ENCODE measurements around the gene RNASEH2C.
A peak's percentile ranks its signal among the peaks of the same experiment; 100 is the strongest.
"Not testable (repeated sequence)": the region's sequence is repeated elsewhere in the genome, so short reads cannot be mapped to it uniquely, and the experiment has no call there.

Gene RNASEH2C

GRCh38 chr11:65735111-65735510 is 14.5 kb upstream of the RNASEH2C start:
- DNase-seq; ATAC-seq; H3K36me3 Mint-ChIP-seq (ENCODE audit: low read depth); H3K27ac Mint-ChIP-seq; H3K4me3 Mint-ChIP-seq; H3K4me1 Mint-ChIP-seq: not testable (repeated sequence)
- peaks cover 13% of the 10 kb centered on the region for H3K9me3 Mint-ChIP-seq
- H3K27me3 Mint-ChIP-seq: peaks cover 27% of the 10 kb centered on the region

- DNase-seq (no peak), ATAC-seq (no peak)
- Mint-ChIP-seq H3K4me1 (no peaks in the 10 kb centered on the region), H3K36me3 (ENCODE audit: low read depth) (no peaks in the 10 kb centered on the region), H3K4me3 (no peak overlapping the region), H3K9me3 (no peaks in the 10 kb centered on the region), H3K27me3 (peaks cover 20% of the 10 kb centered on the region), H3K27ac (no peak overlapping the region)
Observed at GRCh38 chr11:65730461-65730860, 9.9 kb upstream of the RNASEH2C start.

GRCh38 chr11:65727865-65728264 is 7.3 kb upstream of the RNASEH2C start:
- ATAC-seq (no peak), DNase-seq (no peak)
- no peak overlapping the region for H3K27ac Mint-ChIP-seq
- no peaks in the 10 kb centered on the region for H3K4me1 Mint-ChIP-seq
- H3K27me3 Mint-ChIP-seq: peaks cover 14% of the 10 kb centered on the region
- no peaks in the 10 kb centered on the region for H3K36me3 Mint-ChIP-seq (ENCODE audit: low read depth)
- H3K4me3 Mint-ChIP-seq: no peak overlapping the region
- no peaks in the 10 kb centered on the region for H3K9me3 Mint-ChIP-seq

DNA sequence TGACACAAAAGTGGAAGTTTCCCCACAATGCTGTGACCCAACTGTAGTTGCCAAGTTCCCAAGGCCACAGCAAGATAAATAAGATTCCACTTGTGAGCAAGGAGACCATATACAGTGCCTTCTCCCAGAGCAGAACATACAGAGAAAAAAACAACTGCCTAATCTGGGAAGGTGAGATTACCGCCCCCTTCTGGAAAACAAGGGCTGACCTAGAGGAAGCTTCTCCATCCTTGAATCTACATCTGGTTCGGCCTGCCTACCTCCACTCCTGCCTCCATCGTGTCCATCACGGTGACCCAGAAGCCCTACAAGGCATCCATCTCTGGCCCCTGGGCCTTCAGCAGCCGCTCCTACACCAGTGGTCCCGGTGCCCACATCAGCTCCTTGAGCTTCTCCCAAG is 6.1 kb upstream of the RNASEH2C start:
- no peaks in the 10 kb centered on the region for H3K9me3 Mint-ChIP-seq
- H3K36me3 Mint-ChIP-seq (ENCODE audit: low read depth): no peaks in the 10 kb centered on the region
- no peak overlapping the region for H3K4me3 Mint-ChIP-seq
- peaks cover 3% of the 10 kb centered on the region for H3K4me1 Mint-ChIP-seq
- DNase-seq (no peak), ATAC-seq (no peak)
- peaks cover 7% of the 10 kb centered on the region for H3K27me3 Mint-ChIP-seq
- H3K27ac Mint-ChIP-seq: no peak overlapping the region

- Mint-ChIP-seq H3K36me3 (ENCODE audit: low read depth) (peaks cover 23% of the 10 kb centered on the region), H3K27me3 (no peaks in the 10 kb centered on the region)
Observed at GRCh38 chr11:65722261-65722660, 1.7 kb upstream of the RNASEH2C start.

GRCh38 chr11:65719871-65720210 is 757 bp downstream of the RNASEH2C start:
- Mint-ChIP-seq H3K4me3 (peak overlapping the region; percentile 97), H3K27me3 (no peaks in the 10 kb centered on the region), H3K4me1 (peaks cover 25% of the 10 kb centered on the region), H3K36me3 (ENCODE audit: low read depth) (peaks cover 43% of the 10 kb centered on the region), H3K27ac (peak overlapping the region; percentile 96), H3K9me3 (no peaks in the 10 kb centered on the region)
- peak; percentile 8 for ATAC-seq
- peak; percentile 43 for DNase-seq

More at GRCh38 chr11:65722261-65722660, 1.7 kb upstream of the RNASEH2C start:
- no peak overlapping the region for H3K27ac Mint-ChIP-seq
- DNase-seq: no peak
- no peak for ATAC-seq
- H3K4me1 Mint-ChIP-seq: peaks cover 22% of the 10 kb centered on the region
- H3K9me3 Mint-ChIP-seq: no peaks in the 10 kb centered on the region
- no peak overlapping the region for H3K4me3 Mint-ChIP-seq

DNA sequence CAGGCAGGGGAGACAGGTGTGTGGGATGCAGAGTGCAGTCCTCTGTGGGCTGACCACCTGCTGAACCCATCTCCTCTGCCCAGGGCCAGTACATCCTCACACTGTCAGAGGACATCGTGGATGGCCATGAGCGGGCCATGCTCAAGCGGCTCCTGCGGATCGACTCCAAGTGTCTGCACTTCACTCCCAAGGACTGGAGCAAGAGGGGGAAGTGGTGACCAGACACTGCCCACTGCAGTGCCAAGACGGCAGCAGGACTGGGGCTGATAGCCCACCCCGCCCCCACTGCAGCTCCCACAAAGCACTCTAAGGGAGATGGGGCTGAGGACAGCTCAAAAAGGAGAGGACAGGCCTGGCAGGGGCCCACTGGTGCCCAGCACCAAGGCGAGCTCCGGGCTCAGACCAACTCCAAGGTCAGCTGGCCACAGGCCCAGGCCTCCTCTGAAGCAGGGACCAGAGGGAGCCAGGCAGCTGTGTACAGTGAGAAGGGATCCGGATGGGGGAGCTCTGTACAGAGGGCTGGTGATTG is 1.6 kb downstream of the RNASEH2C start:
- Mint-ChIP-seq H3K4me3 (peak overlapping the region; percentile 97), H3K27ac (peak overlapping the region; percentile 96), H3K36me3 (ENCODE audit: low read depth) (peaks cover 49% of the 10 kb centered on the region), H3K4me1 (peaks cover 27% of the 10 kb centered on the region), H3K9me3 (no peaks in the 10 kb centered on the region), H3K27me3 (no peaks in the 10 kb centered on the region)
- no peak for ATAC-seq
- DNase-seq: no peak

DNA sequence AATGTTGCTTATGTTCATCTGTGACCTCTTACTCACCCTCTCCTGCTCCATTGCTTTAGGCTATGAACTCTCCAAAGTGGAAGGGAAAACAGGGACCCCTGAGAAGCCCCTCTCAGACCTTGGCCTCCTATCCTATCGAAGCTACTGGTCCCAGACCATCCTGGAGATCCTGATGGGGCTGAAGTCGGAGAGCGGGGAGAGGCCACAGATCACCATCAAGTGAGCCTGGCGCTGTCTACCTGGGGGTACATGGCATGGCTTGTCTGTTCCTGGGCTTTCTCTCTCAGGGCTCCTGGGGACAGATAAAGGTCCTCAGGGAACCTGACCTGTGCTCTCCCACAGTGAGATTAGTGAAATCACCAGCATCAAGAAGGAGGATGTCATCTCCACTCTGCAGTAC is 2.1 kb downstream of the RNASEH2C start:
- peak overlapping the region; percentile 96 for H3K27ac Mint-ChIP-seq
- peaks cover 31% of the 10 kb centered on the region for H3K4me1 Mint-ChIP-seq
- H3K27me3 Mint-ChIP-seq: no peaks in the 10 kb centered on the region
- no peaks in the 10 kb centered on the region for H3K9me3 Mint-ChIP-seq
- H3K36me3 Mint-ChIP-seq (ENCODE audit: low read depth): peaks cover 54% of the 10 kb centered on the region
- DNase-seq (no peak), ATAC-seq (no peak)
- peak overlapping the region; percentile 97 for H3K4me3 Mint-ChIP-seq

DNA sequence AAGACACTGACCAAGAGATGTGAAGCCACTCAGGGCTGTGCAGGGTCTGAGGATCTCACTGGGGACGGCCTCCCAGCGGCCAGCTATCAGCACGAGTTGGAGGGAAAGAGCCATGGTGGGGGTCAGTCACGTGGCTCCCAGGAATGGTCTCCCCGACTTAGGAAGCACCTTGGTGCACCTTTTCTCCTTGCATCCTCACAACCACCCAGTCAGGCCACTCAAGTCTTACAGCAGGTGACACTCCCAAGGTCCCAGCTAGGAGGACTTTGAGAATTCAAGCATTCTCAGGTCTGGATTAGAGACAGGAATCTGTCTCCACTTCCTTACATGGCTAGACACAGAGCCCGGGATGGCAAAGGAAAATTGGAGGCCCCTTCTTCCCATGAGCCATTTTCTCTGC is 2.7 kb downstream of the RNASEH2C start:
- Mint-ChIP-seq H3K36me3 (ENCODE audit: low read depth) (peaks cover 59% of the 10 kb centered on the region), H3K27ac (peak overlapping the region; percentile 96), H3K4me1 (peaks cover 34% of the 10 kb centered on the region), H3K4me3 (peak overlapping the region; percentile 97), H3K9me3 (no peaks in the 10 kb centered on the region), H3K27me3 (no peaks in the 10 kb centered on the region)
- DNase-seq (no peak), ATAC-seq (no peak)

DNA sequence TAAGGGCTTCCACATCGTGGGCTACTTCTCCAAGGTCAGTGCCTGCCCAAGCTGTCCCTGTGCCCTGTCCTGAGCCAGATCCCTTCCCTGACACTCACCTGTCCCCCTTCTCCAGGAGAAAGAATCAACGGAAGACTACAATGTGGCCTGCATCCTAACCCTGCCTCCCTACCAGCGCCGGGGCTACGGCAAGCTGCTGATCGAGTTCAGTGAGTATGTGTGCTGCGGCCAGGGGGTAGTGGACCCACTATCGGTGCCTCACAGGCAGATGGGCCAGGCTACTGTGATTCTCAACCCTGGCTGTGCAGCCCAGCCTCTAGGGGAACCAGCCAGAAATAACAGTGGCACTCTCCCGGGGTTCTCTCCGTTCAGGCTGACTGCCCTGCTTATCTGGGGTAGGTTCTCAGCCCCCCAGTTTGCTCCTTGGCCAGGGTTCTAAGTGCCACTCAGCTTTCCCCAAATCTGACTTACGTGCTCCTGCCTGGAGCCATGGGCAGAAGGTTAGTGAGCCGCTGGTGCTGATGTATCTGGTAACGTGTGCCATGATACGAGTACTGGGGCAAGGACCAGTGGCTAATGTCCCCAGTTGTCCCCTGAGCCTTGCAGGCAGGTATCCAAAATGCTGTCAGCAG is 3.7 kb downstream of the RNASEH2C start:
- H3K4me1 Mint-ChIP-seq: peaks cover 40% of the 10 kb centered on the region
- no peak overlapping the region for H3K4me3 Mint-ChIP-seq
- no peak for ATAC-seq
- H3K9me3 Mint-ChIP-seq: no peaks in the 10 kb centered on the region
- H3K36me3 Mint-ChIP-seq (ENCODE audit: low read depth): peaks cover 63% of the 10 kb centered on the region
- no peaks in the 10 kb centered on the region for H3K27me3 Mint-ChIP-seq
- DNase-seq: no peak
- H3K27ac Mint-ChIP-seq: peak overlapping the region; percentile 62

- Mint-ChIP-seq H3K27ac (peak overlapping the region; percentile 62), H3K9me3 (no peaks in the 10 kb centered on the region), H3K4me3 (no peak overlapping the region), H3K36me3 (ENCODE audit: low read depth) (peaks cover 63% of the 10 kb centered on the region), H3K27me3 (no peaks in the 10 kb centered on the region), H3K4me1 (peaks cover 41% of the 10 kb centered on the region)
- ATAC-seq (no peak), DNase-seq (no peak)
Observed at GRCh38 chr11:65716302-65716701, 4.3 kb downstream of the RNASEH2C start.

DNA sequence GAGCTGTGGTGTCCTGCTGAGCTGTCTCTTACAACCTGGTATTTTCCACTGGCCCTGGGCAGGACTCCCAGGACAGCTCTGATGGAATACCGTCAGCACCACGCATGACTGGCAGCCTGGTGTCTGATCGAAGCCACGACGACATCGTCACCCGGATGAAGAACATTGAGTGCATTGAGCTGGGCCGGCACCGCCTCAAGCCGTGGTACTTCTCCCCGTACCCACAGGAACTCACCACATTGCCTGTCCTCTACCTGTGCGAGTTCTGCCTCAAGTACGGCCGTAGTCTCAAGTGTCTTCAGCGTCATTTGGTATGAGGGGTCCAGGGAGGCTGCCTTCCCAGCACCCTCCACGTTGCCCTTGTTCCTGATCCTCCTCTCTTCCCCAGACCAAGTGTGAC is 6.2 kb downstream of the RNASEH2C start:
- no peak overlapping the region for H3K4me3 Mint-ChIP-seq
- DNase-seq: no peak
- no peaks in the 10 kb centered on the region for H3K9me3 Mint-ChIP-seq
- ATAC-seq: no peak
- no peaks in the 10 kb centered on the region for H3K27me3 Mint-ChIP-seq
- H3K36me3 Mint-ChIP-seq (ENCODE audit: low read depth): peaks cover 55% of the 10 kb centered on the region
- no peak overlapping the region for H3K27ac Mint-ChIP-seq
- peaks cover 43% of the 10 kb centered on the region for H3K4me1 Mint-ChIP-seq

- H3K4me1 Mint-ChIP-seq: peaks cover 34% of the 10 kb centered on the region
- no peak for ATAC-seq
- H3K27ac Mint-ChIP-seq: peak overlapping the region; percentile 77
- no peaks in the 10 kb centered on the region for H3K9me3 Mint-ChIP-seq
- H3K36me3 Mint-ChIP-seq (ENCODE audit: low read depth): peaks cover 47% of the 10 kb centered on the region
- no peaks in the 10 kb centered on the region for H3K27me3 Mint-ChIP-seq
- peak overlapping the region; percentile 90 for H3K4me3 Mint-ChIP-seq
- DNase-seq: no peak
Observed at GRCh38 chr11:65713212-65713969, 7.2 kb downstream of the RNASEH2C start.

- peak overlapping the region; percentile 90 for H3K4me3 Mint-ChIP-seq
- H3K36me3 Mint-ChIP-seq (ENCODE audit: low read depth): peaks cover 44% of the 10 kb centered on the region
- peaks cover 35% of the 10 kb centered on the region for H3K4me1 Mint-ChIP-seq
- ATAC-seq (no peak), DNase-seq (no peak)
- no peaks in the 10 kb centered on the region for H3K27me3 Mint-ChIP-seq
- peak overlapping the region; percentile 98 for H3K27ac Mint-ChIP-seq
- no peaks in the 10 kb centered on the region for H3K9me3 Mint-ChIP-seq
Observed at GRCh38 chr11:65712633-65713076, 7.9 kb downstream of the RNASEH2C start.

Data from activated naive CD8-positive, alpha-beta T cell treated with anti-CD3 and anti-CD28 coated beads, Interleukin-2, amount 50 U/mL, for 24 hours (primary cell).